GM21786 (cell line): Measurements from ENCODE around the gene VEZF1.

ENCODE experiments used
- ATAC-seq: cut with Tn5 transposase; IDR thresholded peaks from one replicate; pipeline ENCODE4 v1.9.1; 2021; ENCODE audit not compliant: unreplicated experiment

Gene VEZF1

GRCh38 chr17:57987581-57988300 lies at the start of gene VEZF1:
Gene VEZF1 (minus strand): TSS chr17:57988254. CDS start chr17:57988111, 143 bp downstream.
- peak; percentile 40 for ATAC-seq

GRCh38 chr17:58032691-58033415 lies 44.8 kb upstream of the VEZF1 start:
- no peak for ATAC-seq

- no peak for ATAC-seq
Measured at GRCh38 chr17:58028578-58028977, 40.5 kb upstream of the VEZF1 start.

- ATAC-seq: no peak
Measured at GRCh38 chr17:58020401-58020800, 32.3 kb upstream of the VEZF1 start.

- no peak for ATAC-seq
Measured at GRCh38 chr17:58019521-58019920, 31.5 kb upstream of the VEZF1 start.

GRCh38 chr17:58019039-58019438 lies 31.0 kb upstream of the VEZF1 start:
- no peak for ATAC-seq

GRCh38 chr17:58010067-58010799 lies 22.2 kb upstream of the VEZF1 start:
- ATAC-seq: no peak

GRCh38 chr17:58007781-58008706 lies 20.0 kb upstream of the VEZF1 start:
- peak; percentile 15 for ATAC-seq

GRCh38 chr17:58006924-58007780 lies 19.1 kb upstream of the VEZF1 start, which contains the start of gene SRSF1:
Gene SRSF1 (minus strand): TSS chr17:58007246. CDS start chr17:58007137, 109 bp downstream.
- peak; percentile 91 for ATAC-seq

- no peak for ATAC-seq
Measured at GRCh38 chr17:58006560-58006923, 18.5 kb upstream of the VEZF1 start.

GRCh38 chr17:58005728-58006559 lies 17.9 kb upstream of the VEZF1 start:
- no peak for ATAC-seq

- no peak for ATAC-seq
Measured at GRCh38 chr17:58005031-58005727, 17.1 kb upstream of the VEZF1 start.

GRCh38 chr17:58004060-58004459 lies 16.0 kb upstream of the VEZF1 start:
- ATAC-seq: no peak

- no peak for ATAC-seq
Measured at GRCh38 chr17:58002973-58003372, 14.9 kb upstream of the VEZF1 start.

- no peak for ATAC-seq
Measured at GRCh38 chr17:58002154-58002948, 14.3 kb upstream of the VEZF1 start.

GRCh38 chr17:58001461-58002124 lies 13.5 kb upstream of the VEZF1 start:
- ATAC-seq: no peak

GRCh38 chr17:57999496-58000017 lies 11.5 kb upstream of the VEZF1 start:
- ATAC-seq: no peak
